ENCODE results near the gene TBC1D2B. TPM values are rescaled to one million over a fixed set of nuclear protein-coding genes. Genes with fewer than 3 reads are reported as not detected.

TBC1D2B gene
- total RNA-seq, 1 experiment from 2014 or later = 17.6 TPM

DNA sequence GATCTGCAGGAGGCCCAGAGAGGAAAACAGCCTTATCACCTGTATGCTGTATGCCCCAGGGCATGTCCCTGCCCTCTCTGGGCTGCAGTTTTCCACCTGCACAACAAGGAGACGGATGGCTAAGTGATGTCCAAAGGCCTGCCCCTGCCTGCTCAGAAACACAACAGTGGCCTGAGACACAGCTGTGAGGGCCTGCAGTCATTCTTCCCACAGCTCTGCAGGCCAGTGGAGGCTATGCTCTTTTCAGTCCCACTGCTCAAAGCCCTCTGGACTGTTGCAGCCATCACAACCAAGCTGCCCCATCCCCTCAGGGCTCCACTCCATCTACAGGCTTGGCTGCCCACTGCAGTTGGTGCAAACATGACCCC lies 5.2 kb upstream of the TBC1D2B start:
- peaks cover 3% of the 10 kb centered on the region in 2 experiments; a peak in 1 of 4 replicates for H3K4me1 Mint-ChIP-seq

More for the DNA sequence above, 5.2 kb upstream of the TBC1D2B start:
- Histone ChIP-seq H4K5ac (ENCODE audit: insufficient read length, low read depth, low read length) (no peak overlapping the region), H4K91ac (ENCODE audit: insufficient read length, low read depth, low read length) (no peak overlapping the region), H3K18ac (ENCODE audit: insufficient read length, low read depth, low read length) (no peak overlapping the region), H2BK120ac (ENCODE audit: low read depth, low read length, poor library complexity, severe bottlenecking) (no peak overlapping the region), H3K4ac (ENCODE audit: low read depth, low read length) (no peak overlapping the region), H3K27ac (ENCODE audit: insufficient read length, low read depth, low read length) (no peak overlapping the region), H3K56ac (ENCODE audit: insufficient read length, low read depth, low read length) (no peak overlapping the region), H3K4me1 (ENCODE audit: insufficient read depth, low read length) (no peaks in the 10 kb centered on the region), H3K79me2 (ENCODE audit: insufficient read depth, low read length) (no peaks in the 10 kb centered on the region), H2BK12ac (ENCODE audit: insufficient read length, low read depth, low read length) (no peak overlapping the region), H2AK5ac (ENCODE audit: insufficient read length, low read length) (no peak overlapping the region), H3K27me3 (ENCODE audit: insufficient read depth, low read length) (no peaks in the 10 kb centered on the region), H4K20me1 (ENCODE audit: control insufficient read depth, insufficient read depth, insufficient read length) (no peaks in the 10 kb centered on the region), H3K9me3 (ENCODE audit: control insufficient read depth, low read depth, low read length) (no peaks in the 10 kb centered on the region), H2BK20ac (ENCODE audit: low read depth, low read length, poor library complexity, severe bottlenecking) (no peak overlapping the region), H4K8ac (replicated peaks; ENCODE audit: insufficient read length, low read depth, low read length) (no peak overlapping the region), H3K9ac (ENCODE audit: extremely low read depth, insufficient read length, low read length) (no peak overlapping the region), H3T11ph (ENCODE audit: low read length) (no peak overlapping the region), H3K23ac (ENCODE audit: insufficient read length, low read depth, low read length) (no peak overlapping the region), H2BK15ac (ENCODE audit: low read depth, low read length) (no peak overlapping the region), H3K23me2 (ENCODE audit: insufficient read length, low read depth, low read length, poor library complexity, severe bottlenecking) (peaks cover 1% of the 10 kb centered on the region), H3K14ac (ENCODE audit: insufficient read depth, low read length) (no peak overlapping the region), H3K4me2 (ENCODE audit: insufficient read depth, insufficient read length, low read length) (no peak overlapping the region), H3K79me1 (ENCODE audit: insufficient read depth, low read depth, low read length, poor library complexity, severe bottlenecking) (no peaks in the 10 kb centered on the region), H2BK5ac (ENCODE audit: insufficient read length, low read length) (no peak overlapping the region), H2AFZ (ENCODE audit: low read length) (no peak overlapping the region)
- no peaks in the 10 kb centered on the region for H3K36me3 Mint-ChIP-seq (ENCODE audit: insufficient read depth in 1 of 3, low read depth in 3 of 3)
- no peak overlapping the region for H3K27ac Mint-ChIP-seq
- H3K9me3 Mint-ChIP-seq = no peaks in the 10 kb centered on the region
- peaks cover 4% of the 10 kb centered on the region for H3K27me3 Mint-ChIP-seq (ENCODE audit: low read depth)
- no peak overlapping the region for H3K4me3 Mint-ChIP-seq
- no CpG with 5 or more reads among the region's 1 CpG for WGBS (ENCODE audit: extremely low coverage, insufficient read length, low lambda C conversion rate)
- TF ChIP-seq, protein P1, sequence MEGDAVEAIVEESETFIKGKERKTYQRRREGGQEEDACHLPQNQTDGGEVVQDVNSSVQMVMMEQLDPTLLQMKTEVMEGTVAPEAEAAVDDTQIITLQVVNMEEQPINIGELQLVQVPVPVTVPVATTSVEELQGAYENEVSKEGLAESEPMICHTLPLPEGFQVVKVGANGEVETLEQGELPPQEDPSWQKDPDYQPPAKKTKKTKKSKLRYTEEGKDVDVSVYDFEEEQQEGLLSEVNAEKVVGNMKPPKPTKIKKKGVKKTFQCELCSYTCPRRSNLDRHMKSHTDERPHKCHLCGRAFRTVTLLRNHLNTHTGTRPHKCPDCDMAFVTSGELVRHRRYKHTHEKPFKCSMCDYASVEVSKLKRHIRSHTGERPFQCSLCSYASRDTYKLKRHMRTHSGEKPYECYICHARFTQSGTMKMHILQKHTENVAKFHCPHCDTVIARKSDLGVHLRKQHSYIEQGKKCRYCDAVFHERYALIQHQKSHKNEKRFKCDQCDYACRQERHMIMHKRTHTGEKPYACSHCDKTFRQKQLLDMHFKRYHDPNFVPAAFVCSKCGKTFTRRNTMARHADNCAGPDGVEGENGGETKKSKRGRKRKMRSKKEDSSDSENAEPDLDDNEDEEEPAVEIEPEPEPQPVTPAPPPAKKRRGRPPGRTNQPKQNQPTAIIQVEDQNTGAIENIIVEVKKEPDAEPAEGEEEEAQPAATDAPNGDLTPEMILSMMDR (conservative IDR thresholded peaks at IDR 0.05) = no peak
- DNase-seq = no peak

Measured in H9 (cell line).